K562 (cell line): Measurements from ENCODE around the gene ANO9. TPM values are rescaled to one million over a fixed set of nuclear protein-coding genes. Genes with fewer than 3 reads are reported as not detected.

Source experiments
- GTF2A2 ChIP-seq: IDR thresholded peaks from 2 replicates; pipeline ENCODE4 v1.6.1; 2016; ENCODE audit warnings: mild to moderate bottlenecking, missing genetic modification characterization, missing compliant biosample characterization
- HSF4 ChIP-seq: fragments of 250-450 bp; sonication (Bioruptor Pico); IDR thresholded peaks from 2 replicates; pipeline ENCODE4 v2.1.2; 2022; ENCODE audit warnings: mild to moderate bottlenecking, moderate library complexity, borderline replicate concordance
- MCM3 ChIP-seq: fragments of 450-650 bp; IDR thresholded peaks from 2 replicates; pipeline ENCODE4 v1.6.1; 2016
- RCOR1 ChIP-seq, 2 experiments: IDR thresholded peaks; 2 replicates each; pipeline ENCODE4 v1.6.1; 2012; ENCODE audit warnings: low read depth in 2 of 2, low read length in 2 of 2, borderline replicate concordance in 1 of 2, improper control_type of control experiment in 1 of 2
- RNF2 ChIP-seq: sonication (generic); IDR thresholded peaks from 2 replicates; pipeline ENCODE4 v1.6.1; 2016
- SAP30 ChIP-seq: fragments of 200-600 bp; sonication (generic); IDR thresholded peaks from 2 replicates; pipeline ENCODE4 v1.6.1; 2012; ENCODE audit warnings: borderline replicate concordance, low read depth, mild to moderate bottlenecking, moderate library complexity, low read length, control low read depth, inconsistent platforms; ENCODE audit not compliant: insufficient read depth, poor library complexity, severe bottlenecking
- ZBTB7A ChIP-seq: IDR thresholded peaks from 2 replicates; pipeline ENCODE4 v1.6.1; 2011; ENCODE audit warnings: low read depth, mild to moderate bottlenecking, low read length, moderate library complexity, borderline replicate concordance; ENCODE audit not compliant: control insufficient read depth
- ZNF644 ChIP-seq: fragments of 200-800 bp; sonication (Bioruptor generic); IDR thresholded peaks from 2 replicates; pipeline ENCODE4 v1.6.1; 2016; ENCODE audit warnings: low read depth, missing genetic modification characterization, missing compliant biosample characterization
- polyA plus RNA-seq, 8 experiments: library from polyadenylated mRNA; depleted of rRNA in 4 of 8; stranded (reverse) in 5 of 8; unstranded in 3 of 8; fragments of >200 nt; fragmentation: Nextera tagmentation in 2 of 8; fragmentation: Illumina TruSeq in 1 of 8; extraction: Ambion mirVana in 2 of 8; extraction: Trizol in 1 of 8; gene quantifications; 2 replicates each; pipeline versions ENCODE4 v1.2.1 to v1.2.3, GENCODE V29; 2011 to 2014; ENCODE audit warnings: inconsistent platforms in 1 of 8, missing spikeins in 1 of 8
- total RNA-seq, 7 experiments: library from RNA; depleted of rRNA in 6 of 7; stranded (reverse); fragments of >200 nt in 6 of 7; fragmentation: Illumina TruSeq in 2 of 7; extraction: Trizol in 2 of 7; gene quantifications; 2 replicates each; pipeline versions ENCODE4 v1.2.1 to v1.2.3, GENCODE V29; 2011 to 2021; ENCODE audit warnings: low replicate concordance in 1 of 7
- TF ChIP-seq, protein P1 (sequence below), 2 experiments: fragments of 450-650 bp; IDR thresholded peaks; 2 replicates each; pipeline ENCODE4 v1.6.1; 2018; ENCODE audit warnings: mild to moderate bottlenecking in 2 of 2, low read depth in 1 of 2; ENCODE audit not compliant: partially characterized antibody in 2 of 2
- TF ChIP-seq, protein P2 (sequence below), 2 experiments: IDR thresholded peaks in 1 of 2; conservative IDR thresholded peaks in 1 of 2; 2 replicates each; pipeline ENCODE4 v1.6.1; 2016; ENCODE audit warnings: low read depth in 2 of 2, mild to moderate bottlenecking in 1 of 2, missing compliant biosample characterization in 1 of 2, missing genetic modification characterization in 1 of 2, moderate library complexity in 1 of 2
- TF ChIP-seq, protein P3 (sequence below), 2 experiments: fragments of 200-800 bp in 1 of 2; sonication (Bioruptor generic) in 1 of 2; sonication (generic) in 1 of 2; formaldehyde crosslinking in 1 of 2; IDR thresholded peaks in 1 of 2; conservative IDR thresholded peaks in 1 of 2; 2 replicates each; pipeline versions ENCODE4 v1.5.0 to v1.6.1; 2016 to 2020; ENCODE audit warnings: missing compliant biosample characterization in 1 of 2, missing genetic modification characterization in 1 of 2, missing genetic modification reagents in 1 of 2
- TF ChIP-seq, protein P4 (sequence below): sonication (generic); formaldehyde crosslinking; IDR thresholded peaks from 2 replicates; pipeline ENCODE4 v1.8.1; 2022; ENCODE audit warnings: missing genetic modification reagents

The ANO9 gene
- total and polyA plus RNA-seq, 9 of the 15 experiments (the other 6 are each of a cell fraction or from before 2014, with no cell fraction given) = 0.20 to 14.5 (median 4.5) TPM

DNA sequence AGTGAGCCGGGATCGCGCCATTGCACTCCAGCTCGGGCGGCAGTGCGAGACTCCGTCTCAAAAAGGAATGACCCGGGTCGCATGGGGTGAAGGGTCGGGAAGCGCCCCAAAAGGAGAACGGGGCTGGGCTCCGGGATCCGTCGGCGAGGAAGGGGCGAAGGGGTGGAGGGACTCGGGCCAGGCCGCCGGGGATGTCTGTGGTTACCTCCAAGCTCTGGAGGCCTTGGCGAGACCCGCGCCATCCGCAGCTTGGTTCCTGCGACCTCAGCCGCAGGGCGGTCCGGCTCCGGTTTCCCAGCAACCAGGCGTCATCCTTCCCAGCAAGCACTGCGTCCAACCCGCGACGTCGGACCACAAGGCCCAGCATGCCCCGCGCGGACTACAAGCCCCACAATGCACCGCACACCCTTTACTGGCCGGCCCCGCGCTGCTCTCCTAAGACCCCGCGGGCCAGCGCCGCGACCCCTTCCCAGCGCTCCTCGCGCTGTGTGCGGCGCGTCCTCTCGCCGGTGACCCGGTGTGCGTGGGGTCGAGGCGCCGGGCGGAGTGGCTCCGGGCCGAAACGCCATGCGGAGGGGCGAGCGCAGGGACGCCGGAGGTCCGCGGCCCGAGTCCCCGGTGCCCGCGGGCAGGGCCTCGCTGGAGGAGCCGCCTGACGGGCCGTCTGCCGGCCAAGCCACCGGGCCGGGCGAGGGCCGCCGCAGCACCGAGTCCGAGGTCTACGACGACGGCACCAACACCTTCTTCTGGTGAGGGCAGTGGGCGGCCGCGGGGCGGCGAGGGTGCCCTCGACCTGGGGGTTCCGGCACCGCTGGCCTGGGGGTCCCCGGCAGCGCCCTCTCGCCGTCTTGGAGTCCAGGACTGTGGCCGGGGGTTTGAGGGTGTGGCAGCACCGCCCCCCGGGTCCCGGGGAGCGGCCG, 8.3 kb upstream of the ANO9 start, which contains the start of gene PTDSS2 (continued):
- TF ChIP-seq, protein P1, sequence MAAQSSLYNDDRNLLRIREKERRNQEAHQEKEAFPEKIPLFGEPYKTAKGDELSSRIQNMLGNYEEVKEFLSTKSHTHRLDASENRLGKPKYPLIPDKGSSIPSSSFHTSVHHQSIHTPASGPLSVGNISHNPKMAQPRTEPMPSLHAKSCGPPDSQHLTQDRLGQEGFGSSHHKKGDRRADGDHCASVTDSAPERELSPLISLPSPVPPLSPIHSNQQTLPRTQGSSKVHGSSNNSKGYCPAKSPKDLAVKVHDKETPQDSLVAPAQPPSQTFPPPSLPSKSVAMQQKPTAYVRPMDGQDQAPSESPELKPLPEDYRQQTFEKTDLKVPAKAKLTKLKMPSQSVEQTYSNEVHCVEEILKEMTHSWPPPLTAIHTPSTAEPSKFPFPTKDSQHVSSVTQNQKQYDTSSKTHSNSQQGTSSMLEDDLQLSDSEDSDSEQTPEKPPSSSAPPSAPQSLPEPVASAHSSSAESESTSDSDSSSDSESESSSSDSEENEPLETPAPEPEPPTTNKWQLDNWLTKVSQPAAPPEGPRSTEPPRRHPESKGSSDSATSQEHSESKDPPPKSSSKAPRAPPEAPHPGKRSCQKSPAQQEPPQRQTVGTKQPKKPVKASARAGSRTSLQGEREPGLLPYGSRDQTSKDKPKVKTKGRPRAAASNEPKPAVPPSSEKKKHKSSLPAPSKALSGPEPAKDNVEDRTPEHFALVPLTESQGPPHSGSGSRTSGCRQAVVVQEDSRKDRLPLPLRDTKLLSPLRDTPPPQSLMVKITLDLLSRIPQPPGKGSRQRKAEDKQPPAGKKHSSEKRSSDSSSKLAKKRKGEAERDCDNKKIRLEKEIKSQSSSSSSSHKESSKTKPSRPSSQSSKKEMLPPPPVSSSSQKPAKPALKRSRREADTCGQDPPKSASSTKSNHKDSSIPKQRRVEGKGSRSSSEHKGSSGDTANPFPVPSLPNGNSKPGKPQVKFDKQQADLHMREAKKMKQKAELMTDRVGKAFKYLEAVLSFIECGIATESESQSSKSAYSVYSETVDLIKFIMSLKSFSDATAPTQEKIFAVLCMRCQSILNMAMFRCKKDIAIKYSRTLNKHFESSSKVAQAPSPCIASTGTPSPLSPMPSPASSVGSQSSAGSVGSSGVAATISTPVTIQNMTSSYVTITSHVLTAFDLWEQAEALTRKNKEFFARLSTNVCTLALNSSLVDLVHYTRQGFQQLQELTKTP (IDR thresholded peaks at IDR 0.05; ENCODE audit: low read depth in 1 of 2, partially characterized antibody in 2 of 2) = peak in 1 of 2 experiments; percentile 97
- TF ChIP-seq SAP30 (peak; percentile 75), MCM3 (no peak), GTF2A2 (tag) (no peak), RCOR1 (IDR thresholded peaks at IDR 0.05; ENCODE audit: borderline replicate concordance in 1 of 2, low read depth in 2 of 2, low read length in 2 of 2) (peak in 1 of 2 experiments; percentile 75; a peak in 2 of 4 replicates), RNF2 (0 out of 2 replicates have a peak, but pooled peaks have one; percentile 23), HSF4 (peak; percentile 31; the same call in 1 of the 2 replicates), ZNF644 (tag) (peak; percentile 93), ZBTB7A (peak; percentile 96)
- TF ChIP-seq, protein P2, sequence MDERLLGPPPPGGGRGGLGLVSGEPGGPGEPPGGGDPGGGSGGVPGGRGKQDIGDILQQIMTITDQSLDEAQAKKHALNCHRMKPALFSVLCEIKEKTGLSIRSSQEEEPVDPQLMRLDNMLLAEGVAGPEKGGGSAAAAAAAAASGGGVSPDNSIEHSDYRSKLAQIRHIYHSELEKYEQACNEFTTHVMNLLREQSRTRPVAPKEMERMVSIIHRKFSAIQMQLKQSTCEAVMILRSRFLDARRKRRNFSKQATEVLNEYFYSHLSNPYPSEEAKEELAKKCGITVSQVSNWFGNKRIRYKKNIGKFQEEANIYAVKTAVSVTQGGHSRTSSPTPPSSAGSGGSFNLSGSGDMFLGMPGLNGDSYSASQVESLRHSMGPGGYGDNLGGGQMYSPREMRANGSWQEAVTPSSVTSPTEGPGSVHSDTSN (CRISPR knock-in tag; IDR thresholded peaks at IDR 0.05; ENCODE audit: low read depth) = no peak
- TF ChIP-seq, protein P2 (tag; conservative IDR thresholded peaks at IDR 0.05; ENCODE audit: low read depth) = no peak
- TF ChIP-seq, protein P3, sequence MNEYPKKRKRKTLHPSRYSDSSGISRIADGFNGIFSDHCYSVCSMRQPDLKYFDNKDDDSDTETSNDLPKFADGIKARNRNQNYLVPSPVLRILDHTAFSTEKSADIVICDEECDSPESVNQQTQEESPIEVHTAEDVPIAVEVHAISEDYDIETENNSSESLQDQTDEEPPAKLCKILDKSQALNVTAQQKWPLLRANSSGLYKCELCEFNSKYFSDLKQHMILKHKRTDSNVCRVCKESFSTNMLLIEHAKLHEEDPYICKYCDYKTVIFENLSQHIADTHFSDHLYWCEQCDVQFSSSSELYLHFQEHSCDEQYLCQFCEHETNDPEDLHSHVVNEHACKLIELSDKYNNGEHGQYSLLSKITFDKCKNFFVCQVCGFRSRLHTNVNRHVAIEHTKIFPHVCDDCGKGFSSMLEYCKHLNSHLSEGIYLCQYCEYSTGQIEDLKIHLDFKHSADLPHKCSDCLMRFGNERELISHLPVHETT (CRISPR knock-in tag; conservative IDR thresholded peaks at IDR 0.05 in 1 of 2, IDR thresholded peaks at IDR 0.05 in 1 of 2) = peak; percentile 21 to 73; a peak in 2 of 4 replicates
- TF ChIP-seq, protein P4, sequence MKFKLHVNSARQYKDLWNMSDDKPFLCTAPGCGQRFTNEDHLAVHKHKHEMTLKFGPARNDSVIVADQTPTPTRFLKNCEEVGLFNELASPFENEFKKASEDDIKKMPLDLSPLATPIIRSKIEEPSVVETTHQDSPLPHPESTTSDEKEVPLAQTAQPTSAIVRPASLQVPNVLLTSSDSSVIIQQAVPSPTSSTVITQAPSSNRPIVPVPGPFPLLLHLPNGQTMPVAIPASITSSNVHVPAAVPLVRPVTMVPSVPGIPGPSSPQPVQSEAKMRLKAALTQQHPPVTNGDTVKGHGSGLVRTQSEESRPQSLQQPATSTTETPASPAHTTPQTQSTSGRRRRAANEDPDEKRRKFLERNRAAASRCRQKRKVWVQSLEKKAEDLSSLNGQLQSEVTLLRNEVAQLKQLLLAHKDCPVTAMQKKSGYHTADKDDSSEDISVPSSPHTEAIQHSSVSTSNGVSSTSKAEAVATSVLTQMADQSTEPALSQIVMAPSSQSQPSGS (CRISPR knock-in tag) = peak; percentile 58; the same call in 1 of the 2 replicates
